Hepatocyte (in vitro differentiated cells): ENCODE results near the gene TBC1D20.

ENCODE experiments used
- CTCF ChIP-seq: fragments of 200-600 bp; sonication (generic); IDR thresholded peaks from 2 replicates; pipeline ENCODE4 v1.5.1; 2016; ENCODE audit warnings: antibody characterized with exemption, mild to moderate bottlenecking; ENCODE audit not compliant: poor library complexity
- EZH2 ChIP-seq: fragments of 200-600 bp; sonication (generic); IDR thresholded peaks from 2 replicates; pipeline ENCODE4 v1.6.1; 2016; ENCODE audit warnings: antibody characterized with exemption, mild to moderate bottlenecking, borderline replicate concordance

DNA sequence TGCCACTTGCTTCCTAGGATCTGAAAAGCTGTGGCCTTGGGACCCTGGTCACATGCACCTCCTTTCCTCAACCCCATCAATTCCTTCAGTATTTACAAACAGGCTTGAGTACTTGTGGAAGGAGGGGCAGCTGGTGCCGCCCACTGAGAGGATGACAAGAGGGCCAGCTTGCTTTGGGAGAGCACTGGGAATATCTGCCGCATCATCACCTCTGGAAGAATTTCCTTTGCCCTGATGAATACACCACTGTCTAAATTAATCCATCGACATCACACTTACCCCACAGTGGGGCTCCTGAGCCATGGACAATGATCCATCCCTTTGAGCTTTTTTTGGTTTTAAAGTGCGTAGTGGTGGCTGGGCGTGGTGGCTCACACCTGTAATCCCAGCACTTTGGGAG is 25.9 kb downstream of the TBC1D20 start:
- TF ChIP-seq CTCF (no peak), EZH2 (no peak)
